DOHH2 (cell line): ENCODE measurements around the gene KCNQ1OT1.

Source experiments
- H3F3A ChIP-seq: fragments of 200-600 bp; sonication (generic), shearing (Covaris generic); 2 replicates; pipeline ENCODE4 v1.6.0; 2016; ENCODE audit warnings: antibody characterized with exemption, mild to moderate bottlenecking; ENCODE audit not compliant: control insufficient read depth, insufficient read depth
- H3K27ac ChIP-seq: fragments of 200-600 bp; sonication (generic); 2 replicates; pipeline ENCODE4 v1.5.1; 2014; ENCODE audit warnings: low read depth, mild to moderate bottlenecking, low read length, moderate library complexity
- H3K27me3 ChIP-seq: fragments of 200-600 bp; sonication (generic); 2 replicates; pipeline ENCODE4 v1.6.1; 2014; ENCODE audit warnings: mild to moderate bottlenecking, low read length, mixed read lengths; ENCODE audit not compliant: control insufficient read depth
- H3K36me3 ChIP-seq: fragments of 200-600 bp; sonication (generic); 2 replicates; pipeline ENCODE4 v1.6.1; 2014; ENCODE audit warnings: mild to moderate bottlenecking, low read length, moderate library complexity, mixed read lengths; ENCODE audit not compliant: control insufficient read depth
- H3K4me1 ChIP-seq: fragments of 200-600 bp; sonication (generic); 2 replicates; pipeline ENCODE4 v1.6.1; 2014; ENCODE audit warnings: mild to moderate bottlenecking, low read length, mixed read lengths; ENCODE audit not compliant: control insufficient read depth
- H3K4me2 ChIP-seq: fragments of 200-600 bp; sonication (generic); 2 replicates; pipeline ENCODE4 v1.6.0; 2014; ENCODE audit warnings: mild to moderate bottlenecking, low read length, moderate library complexity
- H3K4me3 ChIP-seq: fragments of 200-600 bp; sonication (generic); 2 replicates; pipeline ENCODE4 v1.5.1; 2014; ENCODE audit warnings: mild to moderate bottlenecking, low read length, mixed read lengths
- H3K79me2 ChIP-seq: fragments of 200-600 bp; sonication (generic); 2 replicates; pipeline ENCODE4 v1.6.1; 2014; ENCODE audit warnings: mild to moderate bottlenecking, low read length, mixed read lengths; ENCODE audit not compliant: control insufficient read depth
- H3K9me2 ChIP-seq: fragments of 200-600 bp; sonication (generic); replicated peaks from 2 replicates; pipeline ENCODE4 v1.6.1; 2014; ENCODE audit warnings: mild to moderate bottlenecking, low read length, mixed read lengths; ENCODE audit not compliant: control insufficient read depth
- H3K9me3 ChIP-seq: fragments of 200-600 bp; sonication (generic); 2 replicates; pipeline ENCODE4 v1.6.1; 2014; ENCODE audit warnings: antibody characterized with exemption, low read length, mixed read lengths; ENCODE audit not compliant: control insufficient read depth, insufficient read depth
- H4K20me1 ChIP-seq: fragments of 200-600 bp; sonication (generic); 2 replicates; pipeline ENCODE4 v1.6.0; 2014; ENCODE audit warnings: low read depth, mild to moderate bottlenecking, antibody characterized with exemption, low read length, moderate library complexity; ENCODE audit not compliant: control insufficient read depth, insufficient read depth
- EZH2phosphoT487 ChIP-seq: fragments of 200-600 bp; sonication (generic); IDR thresholded peaks from 2 replicates; pipeline ENCODE4 v1.6.1; 2017; ENCODE audit warnings: borderline replicate concordance, mild to moderate bottlenecking, antibody characterized with exemption, low read length, moderate library complexity, mixed read lengths
- TF ChIP-seq, protein P1 (sequence below): fragments of 200-600 bp; sonication (generic); IDR thresholded peaks from one replicate; pipeline ENCODE4 v1.5.1; 2014; ENCODE audit warnings: antibody characterized with exemption, mild to moderate bottlenecking, low read depth, low read length; ENCODE audit not compliant: poor library complexity, severe bottlenecking

Gene KCNQ1OT1

DNA sequence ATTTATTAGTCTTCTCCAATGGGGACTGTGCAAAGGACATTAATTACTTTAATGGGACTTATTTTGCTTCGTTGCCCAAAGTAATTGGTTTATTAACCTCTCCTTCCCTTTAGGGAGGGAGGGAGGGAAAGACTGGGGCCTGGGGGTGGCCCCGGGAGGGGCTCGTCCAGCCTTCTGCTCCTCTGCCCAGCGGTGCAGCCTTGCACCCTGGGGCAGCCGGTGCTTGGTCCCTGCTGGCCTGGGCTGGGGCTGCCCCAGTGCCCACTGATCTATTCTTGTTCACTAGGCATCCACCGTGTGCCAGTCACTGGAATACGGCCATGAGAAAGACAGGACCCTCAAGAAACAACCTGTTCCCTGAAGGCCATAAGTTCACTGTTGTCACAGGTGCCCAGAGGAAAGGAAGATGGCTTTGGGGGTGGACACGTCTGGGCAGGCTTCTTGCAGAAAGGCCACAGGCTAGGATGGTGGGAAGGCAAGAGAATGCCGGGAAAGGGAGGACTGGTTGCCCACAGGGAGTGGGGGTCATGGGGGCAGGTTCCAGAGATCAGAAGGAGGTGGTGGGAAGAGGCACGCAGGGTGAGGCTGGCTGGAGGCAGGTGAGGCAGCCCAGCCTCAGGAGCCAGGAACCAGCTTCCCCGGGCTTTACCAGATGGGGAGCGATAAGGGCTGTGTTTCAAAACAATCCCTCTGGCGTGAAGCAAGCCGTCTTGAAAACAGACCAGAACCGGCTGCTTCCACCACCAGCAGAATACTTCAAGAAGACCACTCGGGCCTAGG, 47.6 kb upstream of the KCNQ1OT1 start:
- Histone ChIP-seq H3K4me2 (no peak overlapping the region), H3K36me3 (no peaks in the 10 kb centered on the region), H3K4me1 (no peaks in the 10 kb centered on the region), H3K27ac (no peak overlapping the region), H3K9me3 (no peaks in the 10 kb centered on the region), H4K20me1 (no peaks in the 10 kb centered on the region), H3F3A (no peaks in the 10 kb centered on the region), H3K79me2 (no peaks in the 10 kb centered on the region), H3K9me2 (no peaks in the 10 kb centered on the region), H3K27me3 (no peaks in the 10 kb centered on the region), H3K4me3 (no peak overlapping the region)
- TF ChIP-seq, protein P1, sequence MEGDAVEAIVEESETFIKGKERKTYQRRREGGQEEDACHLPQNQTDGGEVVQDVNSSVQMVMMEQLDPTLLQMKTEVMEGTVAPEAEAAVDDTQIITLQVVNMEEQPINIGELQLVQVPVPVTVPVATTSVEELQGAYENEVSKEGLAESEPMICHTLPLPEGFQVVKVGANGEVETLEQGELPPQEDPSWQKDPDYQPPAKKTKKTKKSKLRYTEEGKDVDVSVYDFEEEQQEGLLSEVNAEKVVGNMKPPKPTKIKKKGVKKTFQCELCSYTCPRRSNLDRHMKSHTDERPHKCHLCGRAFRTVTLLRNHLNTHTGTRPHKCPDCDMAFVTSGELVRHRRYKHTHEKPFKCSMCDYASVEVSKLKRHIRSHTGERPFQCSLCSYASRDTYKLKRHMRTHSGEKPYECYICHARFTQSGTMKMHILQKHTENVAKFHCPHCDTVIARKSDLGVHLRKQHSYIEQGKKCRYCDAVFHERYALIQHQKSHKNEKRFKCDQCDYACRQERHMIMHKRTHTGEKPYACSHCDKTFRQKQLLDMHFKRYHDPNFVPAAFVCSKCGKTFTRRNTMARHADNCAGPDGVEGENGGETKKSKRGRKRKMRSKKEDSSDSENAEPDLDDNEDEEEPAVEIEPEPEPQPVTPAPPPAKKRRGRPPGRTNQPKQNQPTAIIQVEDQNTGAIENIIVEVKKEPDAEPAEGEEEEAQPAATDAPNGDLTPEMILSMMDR, result no peak
- no peak for TF ChIP-seq EZH2phosphoT487

DNA sequence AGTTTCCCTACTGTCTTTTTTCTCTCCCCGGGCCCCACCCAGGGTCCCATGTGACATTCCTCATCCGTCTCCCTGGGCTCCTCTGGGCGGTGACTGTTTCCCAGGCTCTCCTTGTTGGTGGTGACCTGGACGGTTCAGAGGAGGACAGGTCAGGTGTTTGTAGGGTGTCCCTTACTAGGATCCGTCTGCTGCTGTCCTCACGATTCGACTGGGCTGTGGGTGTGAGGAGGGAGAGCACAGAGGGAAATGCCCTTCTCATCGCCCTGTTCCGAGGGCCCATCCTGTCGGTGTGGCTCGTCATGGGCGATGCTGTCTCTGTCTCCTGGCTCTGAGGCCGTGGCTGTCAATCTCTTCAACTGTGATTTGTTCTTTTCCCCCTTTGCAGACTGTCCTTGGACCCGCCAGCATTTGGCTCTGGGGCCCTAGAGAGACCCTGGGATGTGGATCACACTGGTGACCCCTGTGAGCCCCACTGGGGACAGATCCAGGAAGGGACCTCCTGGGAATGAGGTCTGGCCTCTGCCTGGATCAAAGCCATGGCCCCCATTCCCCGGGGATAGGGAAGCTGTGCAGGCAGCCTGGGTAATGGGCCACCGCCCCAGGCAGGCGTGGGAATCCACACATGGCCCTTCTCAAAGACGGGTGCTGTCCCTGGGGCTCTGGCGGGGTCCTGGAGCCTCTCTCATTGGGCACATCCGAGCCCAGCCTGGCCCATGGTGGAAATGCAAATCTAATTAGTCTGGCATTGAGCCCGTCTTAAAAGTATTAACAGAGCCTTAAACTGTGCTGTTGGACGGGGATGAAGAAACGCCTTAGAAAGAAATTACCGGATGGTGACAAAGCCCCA, 46.8 kb upstream of the KCNQ1OT1 start:
- Histone ChIP-seq H3K4me3 (no peak overlapping the region), H3K4me2 (no peak overlapping the region), H3K9me3 (no peaks in the 10 kb centered on the region), H3K9me2 (no peaks in the 10 kb centered on the region), H3K27me3 (no peaks in the 10 kb centered on the region), H3K79me2 (no peaks in the 10 kb centered on the region), H4K20me1 (no peaks in the 10 kb centered on the region), H3F3A (no peaks in the 10 kb centered on the region), H3K4me1 (no peaks in the 10 kb centered on the region), H3K27ac (no peak overlapping the region), H3K36me3 (no peaks in the 10 kb centered on the region)
- no peak for TF ChIP-seq EZH2phosphoT487
- TF ChIP-seq, protein P1, result no peak

DNA sequence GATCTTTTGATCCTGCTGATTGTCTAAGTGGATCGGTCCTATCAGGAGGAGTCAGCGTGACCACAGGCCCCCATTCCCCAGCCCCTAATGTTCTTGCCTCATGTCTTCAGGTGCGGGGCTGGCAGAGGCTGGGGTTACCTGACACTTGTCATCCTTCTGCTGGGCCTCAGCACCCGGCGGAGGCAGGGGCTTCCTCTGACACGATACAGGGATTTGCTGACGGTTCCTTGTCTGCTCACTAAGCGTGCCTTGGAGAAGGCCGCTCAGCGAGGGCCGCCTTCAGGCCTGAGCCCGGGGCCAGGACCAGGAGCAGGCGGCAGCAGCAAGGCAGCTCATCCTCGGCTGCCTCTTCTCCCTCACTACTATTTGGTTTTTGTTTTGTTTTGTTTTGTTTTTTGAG, 45.7 kb upstream of the KCNQ1OT1 start:
- no peak overlapping the region for H3K4me3 ChIP-seq

More for the DNA sequence above, 45.7 kb upstream of the KCNQ1OT1 start:
- H3K4me2 ChIP-seq, result no peak overlapping the region
- H3K36me3 ChIP-seq, result no peaks in the 10 kb centered on the region
- H3K27ac ChIP-seq, result no peak overlapping the region
- no peaks in the 10 kb centered on the region for H3F3A ChIP-seq
- no peaks in the 10 kb centered on the region for H3K9me2 ChIP-seq
- H4K20me1 ChIP-seq, result no peaks in the 10 kb centered on the region
- H3K27me3 ChIP-seq, result no peaks in the 10 kb centered on the region
- no peak for TF ChIP-seq EZH2phosphoT487
- TF ChIP-seq, protein P1, result no peak
- no peaks in the 10 kb centered on the region for H3K4me1 ChIP-seq
- H3K79me2 ChIP-seq, result no peaks in the 10 kb centered on the region
- H3K9me3 ChIP-seq, result no peaks in the 10 kb centered on the region
